K562 (cell line): ENCODE data around the gene RNF151. TPM values are rescaled to one million over a fixed set of nuclear protein-coding genes. Genes with fewer than 3 reads are reported as not detected.

Experiments used
- ARID3A ChIP-seq: IDR thresholded peaks from 2 replicates; pipeline ENCODE4 v1.6.1; 2012; ENCODE audit warnings: low read depth, low read length, improper control_type of control experiment, borderline replicate concordance
- BHLHE40 ChIP-seq: IDR thresholded peaks from 2 replicates; pipeline ENCODE4 v1.6.1; 2011; ENCODE audit warnings: low read length, improper control_type of control experiment
- CGGBP1 ChIP-seq: fragments of 250-450 bp; sonication (Bioruptor Pico); IDR thresholded peaks from 2 replicates; pipeline ENCODE4 v1.9.0; 2021; ENCODE audit warnings: mild to moderate bottlenecking
- CHD2 ChIP-seq: IDR thresholded peaks from 2 replicates; pipeline ENCODE4 v1.6.1; 2011; ENCODE audit warnings: low read depth, low read length
- CSDE1 ChIP-seq, 2 experiments: fragments of 450-650 bp; IDR thresholded peaks; 2 replicates each; pipeline ENCODE4 v1.6.1; 2016; ENCODE audit warnings: mild to moderate bottlenecking in 1 of 2
- CTBP1 ChIP-seq: fragments of 450-650 bp; IDR thresholded peaks from 2 replicates; pipeline ENCODE4 v1.6.1; 2016; ENCODE audit warnings: borderline replicate concordance
- E2F6 ChIP-seq, 2 experiments: IDR thresholded peaks; 2 replicates each; pipeline ENCODE4 v1.6.1; 2011; ENCODE audit warnings: borderline replicate concordance in 1 of 2, control low read depth in 1 of 2, low read depth in 1 of 2, low read length in 1 of 2, mild to moderate bottlenecking in 1 of 2, mixed read lengths in 1 of 2, moderate library complexity in 1 of 2; ENCODE audit not compliant: insufficient read depth in 1 of 2, insufficient read length in 1 of 2, poor library complexity in 1 of 2, severe bottlenecking in 1 of 2; ENCODE audit errors: extremely low read depth in 1 of 2
- ERF ChIP-seq: fragments of 450-650 bp; formaldehyde crosslinking; IDR thresholded peaks from 2 replicates; pipeline ENCODE4 v1.4.0; 2020; ENCODE audit warnings: mild to moderate bottlenecking, mixed read lengths
- ETV6 ChIP-seq, 3 experiments: fragments of 150-350 bp in 1 of 3; sonication (generic) in 1 of 3; formaldehyde crosslinking in 1 of 3; IDR thresholded peaks; 2 replicates each; pipeline versions ENCODE4 v1.6.1 to v1.8.0; 2014 to 2022; ENCODE audit warnings: borderline replicate concordance in 2 of 3, low read depth in 2 of 3, antibody characterized with exemption in 1 of 3, low read length in 1 of 3, mild to moderate bottlenecking in 1 of 3, missing genetic modification reagents in 1 of 3
- FOXK2 ChIP-seq, 2 experiments: fragments of 450-650 bp; IDR thresholded peaks in 1 of 2; conservative IDR thresholded peaks in 1 of 2; 2 replicates each; pipeline ENCODE4 v1.6.1; 2016; ENCODE audit warnings: low read depth in 2 of 2, mild to moderate bottlenecking in 1 of 2
- HNRNPLL ChIP-seq: fragments of 200-400 bp; formaldehyde crosslinking; IDR thresholded peaks from 2 replicates; pipeline ENCODE4 v1.6.1; 2017; ENCODE audit warnings: low read length, low read depth, mild to moderate bottlenecking; ENCODE audit not compliant: poor library complexity, severe bottlenecking
- MTA1 ChIP-seq: fragments of 450-650 bp; IDR thresholded peaks from 2 replicates; pipeline ENCODE4 v1.6.1; 2017; ENCODE audit warnings: borderline replicate concordance
- POLR2B ChIP-seq: fragments of 450-650 bp; IDR thresholded peaks from 2 replicates; pipeline ENCODE4 v1.6.1; 2018; ENCODE audit warnings: low read depth; ENCODE audit not compliant: partially characterized antibody
- RB1 ChIP-seq: fragments of 450-650 bp; IDR thresholded peaks from 2 replicates; pipeline ENCODE4 v1.6.1; 2017; ENCODE audit warnings: low read depth, mild to moderate bottlenecking
- SMAD3 ChIP-seq: fragments of 450-650 bp; formaldehyde crosslinking; conservative IDR thresholded peaks from 2 replicates; pipeline ENCODE4 v1.4.0; 2020; ENCODE audit warnings: mild to moderate bottlenecking
- SMARCB1 ChIP-seq: IDR thresholded peaks from 2 replicates; pipeline ENCODE4 v1.6.1; 2011; ENCODE audit warnings: improper control_type of control experiment, low read depth; ENCODE audit not compliant: insufficient read length
- SP1 ChIP-seq: sonication (generic); formaldehyde crosslinking; IDR thresholded peaks from 2 replicates; pipeline ENCODE4 v1.8.1; 2022; ENCODE audit warnings: mild to moderate bottlenecking, missing genetic modification reagents
- TCFL5 ChIP-seq: fragments of 250-450 bp; sonication (Bioruptor Pico); conservative IDR thresholded peaks from 2 replicates; pipeline ENCODE4 v1.6.1; 2021; ENCODE audit warnings: mild to moderate bottlenecking, moderate library complexity, matching md5 sums
- TOE1 ChIP-seq, 2 experiments: fragments of 450-650 bp in 1 of 2; sonication (generic) in 1 of 2; formaldehyde crosslinking in 1 of 2; IDR thresholded peaks; 2 replicates each; pipeline versions ENCODE4 v1.7.1 to v1.8.0; 2016 to 2022; ENCODE audit warnings: borderline replicate concordance in 2 of 2, mild to moderate bottlenecking in 2 of 2, antibody characterized with exemption in 1 of 2, inconsistent platforms in 1 of 2, low read depth in 1 of 2, missing genetic modification reagents in 1 of 2, moderate library complexity in 1 of 2
- VEZF1 ChIP-seq: fragments of 200-800 bp; sonication (Bioruptor generic); IDR thresholded peaks from 2 replicates; pipeline ENCODE4 v1.6.1; 2017; ENCODE audit warnings: missing genetic modification characterization, missing compliant biosample characterization
- ZKSCAN1 ChIP-seq: fragments of 150-350 bp; IDR thresholded peaks from 2 replicates; pipeline ENCODE4 v1.6.1; 2016; ENCODE audit warnings: low read depth, low read length
- ZNF124 ChIP-seq: sonication (generic); formaldehyde crosslinking; IDR thresholded peaks from 2 replicates; pipeline ENCODE4 v1.8.1; 2022; ENCODE audit warnings: missing genetic modification reagents
- polyA plus RNA-seq, 8 experiments: library from polyadenylated mRNA; depleted of rRNA in 4 of 8; stranded (reverse) in 5 of 8; unstranded in 3 of 8; fragments of >200 nt; fragmentation: Nextera tagmentation in 2 of 8; fragmentation: Illumina TruSeq in 1 of 8; extraction: Ambion mirVana in 2 of 8; extraction: Trizol in 1 of 8; gene quantifications; 2 replicates each; pipeline versions ENCODE4 v1.2.1 to v1.2.3, GENCODE V29; 2011 to 2014; ENCODE audit warnings: inconsistent platforms in 1 of 8, missing spikeins in 1 of 8
- total RNA-seq, 7 experiments: library from RNA; depleted of rRNA in 6 of 7; stranded (reverse); fragments of >200 nt in 6 of 7; fragmentation: Illumina TruSeq in 2 of 7; extraction: Trizol in 2 of 7; gene quantifications; 2 replicates each; pipeline versions ENCODE4 v1.2.1 to v1.2.3, GENCODE V29; 2011 to 2021; ENCODE audit warnings: low replicate concordance in 1 of 7

Gene RNF151
- total and polyA plus RNA-seq, 9 of the 15 experiments (the other 6 are each of a cell fraction or from before 2014, with no cell fraction given): not detected

- peak in 1 of 2 experiments; percentile 98; a peak in 2 of 4 replicates for TF ChIP-seq CSDE1 (IDR thresholded peaks at IDR 0.05)
- TF ChIP-seq ZKSCAN1: peak; percentile 94
- TF ChIP-seq VEZF1 (CRISPR knock-in tag): peak; percentile 79
- peak; percentile 36; the same call in 1 of the 2 replicates for TF ChIP-seq CHD2
- TF ChIP-seq ETV6 (IDR thresholded peaks at IDR 0.05; ENCODE audit: borderline replicate concordance in 1 of 2, low read depth in 2 of 2, low read length in 1 of 2): peak in 1 of 2 experiments; percentile 35; a peak in 1 of 4 replicates
- 0 out of 2 replicates have a peak, but pooled peaks have one; percentile 28 for TF ChIP-seq ETV6 (CRISPR knock-in tag; IDR thresholded peaks at IDR 0.05; ENCODE audit: borderline replicate concordance)
- peak; percentile 57 to 73 for TF ChIP-seq E2F6 (IDR thresholded peaks at IDR 0.05; ENCODE audit: borderline replicate concordance in 1 of 2, extremely low read depth in 1 of 2, insufficient read depth in 1 of 2, insufficient read length in 1 of 2, low read depth in 1 of 2, low read length in 1 of 2, poor library complexity in 1 of 2, severe bottlenecking in 1 of 2)
- TF ChIP-seq ZNF124 (CRISPR knock-in tag): no peak
- TF ChIP-seq ARID3A: no peak
- TF ChIP-seq SMARCB1: no peak
- peak; percentile 53; the same call in 1 of the 2 replicates for TF ChIP-seq CGGBP1 (CRISPR knock-in tag)
- peak; percentile 79 for TF ChIP-seq POLR2B
- TF ChIP-seq CTBP1: peak; percentile 74; the same call in 1 of the 2 replicates
- TF ChIP-seq TOE1 (IDR thresholded peaks at IDR 0.05; ENCODE audit: borderline replicate concordance): peak; percentile 53; the same call in 1 of the 2 replicates
- TF ChIP-seq TOE1 (CRISPR knock-in tag; IDR thresholded peaks at IDR 0.05; ENCODE audit: borderline replicate concordance, low read depth): no peak
- peak; percentile 98 for TF ChIP-seq SP1 (CRISPR knock-in tag)
- TF ChIP-seq BHLHE40: peak; percentile 71
- TF ChIP-seq MTA1: peak; percentile 100
- TF ChIP-seq FOXK2 (conservative IDR thresholded peaks at IDR 0.05 in 1 of 2, IDR thresholded peaks at IDR 0.05 in 1 of 2; ENCODE audit: low read depth in 2 of 2): peak; percentile 54 to 85; a peak in 3 of 4 replicates
- peak; percentile 90 for TF ChIP-seq ERF
- peak; percentile 24 for TF ChIP-seq HNRNPLL
- TF ChIP-seq TCFL5 (CRISPR knock-in tag): no peak
- TF ChIP-seq RB1: peak; percentile 97
- peak; percentile 69; the same call in 1 of the 2 replicates for TF ChIP-seq SMAD3 (CRISPR knock-in tag)
Observed at GRCh38 chr16:1971796-1972489, 5.3 kb downstream of the RNF151 start, which contains the start of gene TBL3 (continued).
